H9 (cell line): ENCODE measurements around the gene SMTN. TPM values are rescaled to one million over a fixed set of nuclear protein-coding genes. Genes with fewer than 3 reads are reported as not detected.
A peak's percentile ranks its signal among the peaks of the same experiment; 100 is the strongest.

ENCODE experiments used
- DNase-seq: peaks from one replicate; pipeline ENCODE4 v3.0.0-alpha.2; 2017
- H2AFZ ChIP-seq: one replicate; pipeline ENCODE4 v1.6.1; 2013; ENCODE audit warnings: mild to moderate bottlenecking, low read length, control low read depth, moderate library complexity
- H2AK5ac ChIP-seq: 2 replicates; pipeline ENCODE4 v1.6.1; 2013; ENCODE audit warnings: low read length, control low read depth, mixed read lengths; ENCODE audit not compliant: insufficient read length
- H2BK120ac ChIP-seq: one replicate; pipeline ENCODE4 v1.6.1; 2013; ENCODE audit warnings: low read depth, mild to moderate bottlenecking, low read length, control low read depth, inconsistent platforms; ENCODE audit not compliant: poor library complexity, severe bottlenecking
- H2BK12ac ChIP-seq: 2 replicates; pipeline ENCODE4 v1.6.1; 2013; ENCODE audit warnings: low read length, control low read depth, mixed read lengths, low read depth; ENCODE audit not compliant: insufficient read length
- H2BK15ac ChIP-seq: 2 replicates; pipeline ENCODE4 v1.6.1; 2013; ENCODE audit warnings: low read depth, low read length, control low read depth
- H2BK20ac ChIP-seq: one replicate; pipeline ENCODE4 v1.6.1; 2013; ENCODE audit warnings: low read depth, mild to moderate bottlenecking, low read length, control low read depth, inconsistent platforms; ENCODE audit not compliant: poor library complexity, severe bottlenecking
- H2BK5ac ChIP-seq: 2 replicates; pipeline ENCODE4 v1.6.1; 2013; ENCODE audit warnings: low read length, control low read depth, mixed read lengths; ENCODE audit not compliant: insufficient read length
- H3K14ac ChIP-seq: 2 replicates; pipeline ENCODE4 v1.6.1; 2013; ENCODE audit warnings: low read length, control low read depth; ENCODE audit not compliant: insufficient read depth
- H3K18ac ChIP-seq: 2 replicates; pipeline ENCODE4 v1.6.1; 2013; ENCODE audit warnings: low read depth, mild to moderate bottlenecking, mixed read lengths, low read length, control low read depth; ENCODE audit not compliant: insufficient read length
- H3K23ac ChIP-seq: 2 replicates; pipeline ENCODE4 v1.6.1; 2013; ENCODE audit warnings: low read length, control low read depth, mixed read lengths, low read depth; ENCODE audit not compliant: insufficient read length
- H3K23me2 ChIP-seq: 2 replicates; pipeline ENCODE4 v1.6.1; 2013; ENCODE audit warnings: low read depth, mild to moderate bottlenecking, mixed read lengths, low read length, control low read depth; ENCODE audit not compliant: insufficient read length, poor library complexity, severe bottlenecking
- H3K27ac ChIP-seq: 2 replicates; pipeline ENCODE4 v1.5.1; 2013; ENCODE audit warnings: low read length, control low read depth, mixed read lengths, low read depth; ENCODE audit not compliant: insufficient read length
- H3K27me3 ChIP-seq: 2 replicates; pipeline ENCODE4 v1.6.1; 2013; ENCODE audit warnings: low read length, control low read depth, inconsistent platforms; ENCODE audit not compliant: insufficient read depth
- H3K4ac ChIP-seq: 2 replicates; pipeline ENCODE4 v1.6.1; 2013; ENCODE audit warnings: low read depth, mild to moderate bottlenecking, control low read depth, inconsistent platforms, low read length, moderate library complexity
- H3K4me1 ChIP-seq: 2 replicates; pipeline ENCODE4 v1.6.1; 2013; ENCODE audit warnings: low read length, control low read depth, inconsistent platforms; ENCODE audit not compliant: insufficient read depth
- H3K4me2 ChIP-seq: 2 replicates; pipeline ENCODE4 v1.6.1; 2013; ENCODE audit warnings: low read length, control low read depth, mixed read lengths; ENCODE audit not compliant: insufficient read length, insufficient read depth
- H3K56ac ChIP-seq: 2 replicates; pipeline ENCODE4 v1.6.1; 2013; ENCODE audit warnings: low read depth, mild to moderate bottlenecking, mixed read lengths, low read length, control low read depth; ENCODE audit not compliant: insufficient read length
- H3K79me1 ChIP-seq: 2 replicates; pipeline ENCODE4 v1.6.1; 2013; ENCODE audit warnings: low read depth, mild to moderate bottlenecking, moderate library complexity, low read length, control low read depth, inconsistent platforms; ENCODE audit not compliant: insufficient read depth, poor library complexity, severe bottlenecking
- H3K79me2 ChIP-seq: 2 replicates; pipeline ENCODE4 v1.6.1; 2013; ENCODE audit warnings: low read length, control low read depth, inconsistent platforms; ENCODE audit not compliant: insufficient read depth
- H3K9ac ChIP-seq: 2 replicates; pipeline ENCODE4 v1.6.1; 2013; ENCODE audit warnings: low read length, control low read depth, mixed read lengths; ENCODE audit not compliant: insufficient read length; ENCODE audit errors: extremely low read depth
- H3K9me3 ChIP-seq: one replicate; pipeline ENCODE4 v1.6.1; 2013; ENCODE audit warnings: low read depth, low read length, inconsistent platforms; ENCODE audit not compliant: control insufficient read depth
- H3T11ph ChIP-seq: one replicate; pipeline ENCODE4 v1.6.1; 2013; ENCODE audit warnings: mild to moderate bottlenecking, low read length, control low read depth, inconsistent platforms
- H4K20me1 ChIP-seq: one replicate; pipeline ENCODE4 v1.6.1; 2013; ENCODE audit not compliant: control insufficient read depth, insufficient read length, insufficient read depth
- H4K5ac ChIP-seq: 2 replicates; pipeline ENCODE4 v1.6.1; 2013; ENCODE audit warnings: low read depth, mild to moderate bottlenecking, mixed read lengths, low read length, control low read depth; ENCODE audit not compliant: insufficient read length
- H4K8ac ChIP-seq: replicated peaks from 2 replicates; pipeline ENCODE4 v1.6.1; 2013; ENCODE audit warnings: low read length, control low read depth, mixed read lengths, low read depth; ENCODE audit not compliant: insufficient read length
- H4K91ac ChIP-seq: 2 replicates; pipeline ENCODE4 v1.6.1; 2013; ENCODE audit warnings: low read depth, mild to moderate bottlenecking, moderate library complexity, mixed read lengths, low read length, control low read depth; ENCODE audit not compliant: insufficient read length
- H3K27ac Mint-ChIP-seq, 3 experiments: 2 replicates in 2 of 3; 3 replicates in 1 of 3; pipeline ENCODE4 v1.8.0; 2020 to 2021; ENCODE audit warnings: mixed read lengths in 3 of 3, mild to moderate bottlenecking in 1 of 3, moderate library complexity in 1 of 3
- H3K27me3 Mint-ChIP-seq: 2 replicates; pipeline ENCODE4 v1.8.0; 2021; ENCODE audit warnings: low read depth, mild to moderate bottlenecking, moderate library complexity, mixed read lengths
- H3K36me3 Mint-ChIP-seq, 3 experiments: 2 replicates in 2 of 3; 3 replicates in 1 of 3; pipeline ENCODE4 v1.8.0; 2020 to 2021; ENCODE audit warnings: low read depth in 3 of 3, mixed read lengths in 3 of 3; ENCODE audit not compliant: insufficient read depth in 1 of 3
- H3K4me1 Mint-ChIP-seq, 2 experiments: 2 replicates each; pipeline ENCODE4 v1.8.0; 2020; ENCODE audit warnings: mixed read lengths in 2 of 2
- H3K4me3 Mint-ChIP-seq, 2 experiments: 2 replicates in 1 of 2; 3 replicates in 1 of 2; pipeline ENCODE4 v1.8.0; 2020 to 2021; ENCODE audit warnings: mild to moderate bottlenecking in 2 of 2, mixed read lengths in 2 of 2, moderate library complexity in 1 of 2
- H3K9me3 Mint-ChIP-seq, 2 experiments: 2 replicates in 1 of 2; 3 replicates in 1 of 2; pipeline ENCODE4 v1.8.0; 2020; ENCODE audit warnings: mild to moderate bottlenecking in 2 of 2, mixed read lengths in 2 of 2, moderate library complexity in 1 of 2
- CTCF ChIP-seq: fragments of 200-600 bp; sonication (generic); conservative IDR thresholded peaks from 3 replicates; pipeline ENCODE4 v1.8.0; 2021; ENCODE audit warnings: antibody characterized with exemption, mild to moderate bottlenecking
- WGBS: extraction: QIAGEN DNeasy Blood & Tissue Kit; methylation state at CpG from one replicate; pipeline ENCODE4 v1.1.7; 2013; ENCODE audit warnings: missing lambda C conversion rate, low lambda C conversion rate, mixed read lengths; ENCODE audit not compliant: insufficient read length; ENCODE audit errors: extremely low coverage; 5-methylcytosine and 5-hydroxymethylcytosine counted together
- total RNA-seq: library from RNA; stranded (reverse); gene quantifications from 2 replicates; pipeline ENCODE4 v1.2.1, GENCODE V29; 2021

SMTN gene
- total RNA-seq, 1 experiment from 2014 or later: 23.4 TPM

- no peak overlapping the region for H4K5ac ChIP-seq
- no peak overlapping the region for H3K27ac ChIP-seq
- TF ChIP-seq CTCF: no peak
- H2AK5ac ChIP-seq: no peak overlapping the region
- Mint-ChIP-seq H3K4me3 (no peak overlapping the region), H3K36me3 (no peaks in the 10 kb centered on the region), H3K9me3 (no peaks in the 10 kb centered on the region), H3K27me3 (peaks cover 6% of the 10 kb centered on the region), H3K27ac (no peak overlapping the region), H3K4me1 (peaks cover 22 to 36% of the 10 kb centered on the region in 2 experiments)
- no peak overlapping the region for H2BK12ac ChIP-seq
- H3K9me3 ChIP-seq: no peaks in the 10 kb centered on the region
- no peak overlapping the region for H3K56ac ChIP-seq
- H3T11ph ChIP-seq: no peak overlapping the region
- H4K8ac ChIP-seq: no peak overlapping the region
- H3K23me2 ChIP-seq: no peaks in the 10 kb centered on the region
- H4K91ac ChIP-seq: no peak overlapping the region
- no peaks in the 10 kb centered on the region for H4K20me1 ChIP-seq
- H3K23ac ChIP-seq: no peak overlapping the region
- no peak overlapping the region for H2BK120ac ChIP-seq
- no peak overlapping the region for H2BK5ac ChIP-seq
- H2BK15ac ChIP-seq: no peak overlapping the region
- no peak overlapping the region; the same call in 1 of the 2 replicates for H3K14ac ChIP-seq
- no peak overlapping the region for H3K18ac ChIP-seq
- no peaks in the 10 kb centered on the region for H3K79me2 ChIP-seq
- no peak overlapping the region for H3K4me2 ChIP-seq
- H3K4me1 ChIP-seq: peaks cover 5% of the 10 kb centered on the region; the same call in 1 of the 2 replicates
- no peak overlapping the region for H2AFZ ChIP-seq
- WGBS: no CpG with 5 or more reads among the region's 22 CpGs
- H2BK20ac ChIP-seq: no peak overlapping the region
- H3K79me1 ChIP-seq: no peaks in the 10 kb centered on the region
- no peak overlapping the region for H3K9ac ChIP-seq
- H3K4ac ChIP-seq: no peak overlapping the region
- DNase-seq: peak; percentile 42
- H3K27me3 ChIP-seq: no peaks in the 10 kb centered on the region
These were observed 45.2 kb downstream of the SMTN start for GRCh38 chr22:31126128-31126868.
